Measurements from ENCODE around the gene EHD4. TPM values are rescaled to one million over a fixed set of nuclear protein-coding genes. Genes with fewer than 3 reads are reported as not detected.

EHD4 gene
- total RNA-seq, 1 donor from 2014 or later, result 30.2 TPM

GRCh38 chr15:41985236-41986160, 13.1 kb upstream of the EHD4 start:
- no peak overlapping the region for H3K4me3 ChIP-seq (ENCODE audit: low read depth, low read length)
- TF ChIP-seq, protein P1, sequence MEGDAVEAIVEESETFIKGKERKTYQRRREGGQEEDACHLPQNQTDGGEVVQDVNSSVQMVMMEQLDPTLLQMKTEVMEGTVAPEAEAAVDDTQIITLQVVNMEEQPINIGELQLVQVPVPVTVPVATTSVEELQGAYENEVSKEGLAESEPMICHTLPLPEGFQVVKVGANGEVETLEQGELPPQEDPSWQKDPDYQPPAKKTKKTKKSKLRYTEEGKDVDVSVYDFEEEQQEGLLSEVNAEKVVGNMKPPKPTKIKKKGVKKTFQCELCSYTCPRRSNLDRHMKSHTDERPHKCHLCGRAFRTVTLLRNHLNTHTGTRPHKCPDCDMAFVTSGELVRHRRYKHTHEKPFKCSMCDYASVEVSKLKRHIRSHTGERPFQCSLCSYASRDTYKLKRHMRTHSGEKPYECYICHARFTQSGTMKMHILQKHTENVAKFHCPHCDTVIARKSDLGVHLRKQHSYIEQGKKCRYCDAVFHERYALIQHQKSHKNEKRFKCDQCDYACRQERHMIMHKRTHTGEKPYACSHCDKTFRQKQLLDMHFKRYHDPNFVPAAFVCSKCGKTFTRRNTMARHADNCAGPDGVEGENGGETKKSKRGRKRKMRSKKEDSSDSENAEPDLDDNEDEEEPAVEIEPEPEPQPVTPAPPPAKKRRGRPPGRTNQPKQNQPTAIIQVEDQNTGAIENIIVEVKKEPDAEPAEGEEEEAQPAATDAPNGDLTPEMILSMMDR (conservative IDR thresholded peaks at IDR 0.05; ENCODE audit: low read depth, low read length), result no peak
- DNase-seq (ENCODE audit: low read depth), result no peak

DNA sequence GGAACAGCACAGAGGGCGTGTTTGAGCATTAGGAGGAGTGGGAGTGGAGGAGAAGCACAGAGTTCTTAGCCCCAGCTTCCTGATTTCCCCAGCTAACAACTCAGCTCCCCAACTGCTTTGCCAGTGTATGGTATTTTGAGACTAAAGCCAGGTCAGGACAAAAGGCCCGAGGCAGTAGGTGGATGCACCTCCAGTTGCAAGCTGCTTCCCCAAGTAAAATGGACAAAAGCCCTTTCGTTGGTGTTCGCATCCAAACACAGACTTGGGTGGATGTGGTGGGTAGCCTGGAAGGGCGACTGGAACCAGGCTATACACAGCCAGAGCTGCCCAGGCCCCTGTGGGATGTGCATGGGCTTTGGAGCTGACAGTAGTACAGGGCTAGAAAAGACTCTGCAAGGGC, 12.3 kb upstream of the EHD4 start:
- DNase-seq (ENCODE audit: low read depth), result no peak
- TF ChIP-seq, protein P1 (conservative IDR thresholded peaks at IDR 0.05; ENCODE audit: low read depth, low read length), result no peak
- H3K4me3 ChIP-seq (ENCODE audit: low read depth, low read length), result no peak overlapping the region

- TF ChIP-seq, protein P1 (conservative IDR thresholded peaks at IDR 0.05; ENCODE audit: low read depth, low read length), result no peak
- no peak overlapping the region for H3K4me3 ChIP-seq (ENCODE audit: low read depth, low read length)
- DNase-seq (ENCODE audit: low read depth), result no peak
Observed at GRCh38 chr15:41983621-41984571, 11.5 kb upstream of the EHD4 start.

- no peak overlapping the region for H3K4me3 ChIP-seq (ENCODE audit: low read depth, low read length)
- no peak for DNase-seq (ENCODE audit: low read depth)
- TF ChIP-seq, protein P1 (conservative IDR thresholded peaks at IDR 0.05; ENCODE audit: low read depth, low read length), result no peak
Observed at GRCh38 chr15:41983221-41983620, 10.9 kb upstream of the EHD4 start.

- TF ChIP-seq, protein P1 (conservative IDR thresholded peaks at IDR 0.05; ENCODE audit: low read depth, low read length), result no peak
- H3K4me3 ChIP-seq (ENCODE audit: low read depth, low read length), result no peak overlapping the region
- no peak for DNase-seq (ENCODE audit: low read depth)
Observed at GRCh38 chr15:41982133-41982930, 10.0 kb upstream of the EHD4 start.

DNA sequence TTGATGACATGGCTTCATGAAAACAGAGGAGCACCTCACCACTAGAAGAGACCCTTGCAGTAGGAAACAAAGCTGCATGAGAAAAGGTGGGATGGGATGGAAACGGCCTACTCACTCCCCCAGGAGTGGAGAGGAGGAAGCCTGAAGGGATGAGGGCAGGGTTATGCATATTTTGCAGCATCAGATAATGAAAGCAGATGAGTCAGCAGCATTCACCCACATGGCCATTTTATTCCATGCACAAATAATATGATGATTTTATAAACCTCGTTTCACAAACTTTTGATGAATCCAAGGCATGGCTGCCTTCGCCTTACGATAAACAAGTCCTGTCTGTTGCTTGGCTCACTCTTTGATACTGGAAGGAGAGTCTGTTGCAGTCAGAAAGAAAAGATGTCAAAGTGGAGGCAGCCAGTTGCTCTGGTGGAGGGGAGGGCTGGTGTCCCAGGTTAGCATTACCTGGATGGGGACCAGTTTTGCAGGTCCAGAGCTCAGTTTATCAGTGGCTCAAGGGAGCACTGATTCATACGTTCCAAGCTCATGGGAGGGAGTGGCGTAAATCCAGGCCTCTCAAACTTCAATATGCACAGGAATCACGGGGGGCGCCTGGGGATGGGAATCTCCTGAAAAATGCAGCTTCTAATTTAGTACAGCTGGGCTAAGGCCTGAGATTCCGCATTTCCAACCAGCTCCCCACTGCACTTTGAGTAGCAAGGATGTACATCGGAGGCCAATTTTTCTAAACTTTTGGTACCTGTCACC, 9.2 kb upstream of the EHD4 start:
- TF ChIP-seq, protein P1 (conservative IDR thresholded peaks at IDR 0.05; ENCODE audit: low read depth, low read length), result no peak
- no peak for DNase-seq (ENCODE audit: low read depth)
- no peak overlapping the region for H3K4me3 ChIP-seq (ENCODE audit: low read depth, low read length)

Data from epithelial cell of proximal tubule (primary cell).